Urothelium cell line (cell line): ENCODE results near the gene TMEM121B.
"Not testable (repeated sequence)": the region's sequence is repeated elsewhere in the genome, so short reads cannot be mapped to it uniquely, and the experiment has no call there.

Source experiments
- DNase-seq: peaks from one replicate; pipeline ENCODE4 v3.0.0; 2011; ENCODE audit warnings: low spot score, mixed read lengths
- FAIRE-seq: peaks from 2 replicates; lab custom pipeline; 2011; peaks lifted over from hg19 to GRCh38; lab: Jason Lieb, UNC

The TMEM121B gene

DNA sequence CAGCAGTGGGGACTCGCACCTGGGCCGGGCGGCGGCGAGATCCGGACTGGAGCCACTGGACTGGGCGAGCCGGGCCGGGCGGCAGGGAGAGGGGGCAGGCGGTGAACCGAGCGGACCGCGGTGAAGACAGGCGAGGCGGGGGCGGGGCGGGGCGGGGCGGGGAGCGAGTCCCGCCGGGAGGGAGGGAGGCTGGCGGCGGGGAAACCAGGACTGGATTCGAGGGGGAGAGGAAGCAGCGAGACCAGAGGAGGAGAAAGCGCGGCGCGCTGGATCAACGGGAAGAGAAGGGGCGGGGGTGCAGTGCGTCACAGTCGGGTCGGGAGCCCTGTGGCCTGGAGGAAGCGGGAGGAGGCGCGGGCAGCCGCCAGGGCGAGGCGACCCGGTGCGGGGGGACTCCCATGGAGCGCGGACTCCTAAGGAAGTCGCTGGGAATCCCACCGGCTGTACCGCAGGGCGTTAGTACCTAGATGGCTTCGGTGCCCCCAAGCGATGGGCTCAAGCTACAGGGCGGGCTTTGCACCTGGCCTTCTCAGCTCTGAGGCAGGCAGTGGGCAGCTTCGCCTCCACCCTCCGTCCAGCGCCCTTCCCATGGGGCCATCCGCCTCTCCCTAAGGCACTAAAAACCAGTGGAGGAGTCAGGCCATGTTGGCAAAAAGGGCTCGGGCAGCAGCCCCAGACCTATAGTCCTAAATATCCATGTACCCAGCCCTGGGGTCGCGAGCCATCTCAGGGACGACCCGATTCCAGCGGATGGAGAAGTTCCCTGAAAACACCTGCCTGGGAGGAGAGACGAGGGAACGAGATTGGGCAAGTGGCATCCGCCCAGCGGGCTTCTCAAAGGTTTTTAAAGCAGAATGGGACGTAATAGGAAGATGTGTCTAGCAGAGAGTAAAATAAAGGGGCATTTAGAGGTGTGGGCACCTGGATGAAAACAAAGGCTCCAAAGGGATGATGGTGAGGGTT lies at the start of gene TMEM121B:
TMEM121B (minus strand) TSS at position 128 of the 963 bp plus-strand sequence. CDS start 233 bp downstream, outside the sequence.
- DNase-seq: peak; percentile 77
- no peak for FAIRE-seq

DNA sequence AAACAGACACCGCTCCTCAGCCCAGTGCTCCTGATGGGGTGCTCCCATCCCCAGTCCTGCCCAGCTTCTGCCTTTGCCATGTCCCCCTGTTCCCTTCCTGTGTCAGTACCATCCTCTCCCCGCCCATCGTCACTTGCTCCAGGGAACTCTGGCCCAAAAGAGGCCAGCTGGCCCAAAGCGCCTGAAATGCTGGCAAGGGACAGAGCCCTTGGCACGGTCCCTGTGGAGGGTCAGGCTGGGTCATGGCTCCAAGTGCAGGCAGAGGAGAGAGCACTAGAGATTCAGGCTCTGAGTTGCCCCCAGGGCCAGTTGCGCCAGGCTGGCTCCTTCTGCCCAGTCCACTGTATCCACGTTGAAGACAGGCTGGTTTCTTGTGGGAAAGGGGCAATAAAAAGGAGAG lies 46.3 kb upstream of the TMEM121B start:
- FAIRE-seq: no peak
- no peak for DNase-seq

DNA sequence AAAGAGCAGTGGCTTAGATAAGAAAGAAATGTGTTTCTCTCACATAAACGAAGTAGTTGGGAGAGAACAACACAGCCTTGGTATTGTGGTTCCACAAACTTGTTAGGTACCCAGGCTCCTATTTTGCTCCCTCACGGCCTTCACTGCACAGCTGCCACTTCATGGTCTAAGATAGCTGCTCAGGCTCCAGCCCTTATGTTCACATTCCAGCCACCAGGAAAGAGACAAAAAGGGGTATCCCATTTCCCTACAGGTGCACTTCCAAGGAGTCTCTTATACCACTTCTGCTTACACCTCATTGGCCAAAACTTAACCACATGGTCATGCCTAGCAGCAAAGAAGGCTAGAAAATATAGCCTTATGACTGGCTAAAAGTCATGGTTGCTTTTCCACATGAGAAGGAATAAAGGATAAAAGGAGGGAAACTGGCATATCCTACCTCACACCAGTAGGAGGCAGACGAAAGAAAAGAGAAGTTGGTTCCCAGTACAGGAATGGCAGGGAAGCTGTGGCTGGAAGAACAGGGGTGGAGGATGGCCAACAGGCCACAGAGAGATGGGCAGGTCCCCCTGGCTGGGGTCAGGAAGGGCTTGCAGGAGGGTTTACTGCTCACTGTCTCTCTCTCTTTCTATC lies 43.3 kb upstream of the TMEM121B start:
- no peak for FAIRE-seq
- DNase-seq: no peak

DNA sequence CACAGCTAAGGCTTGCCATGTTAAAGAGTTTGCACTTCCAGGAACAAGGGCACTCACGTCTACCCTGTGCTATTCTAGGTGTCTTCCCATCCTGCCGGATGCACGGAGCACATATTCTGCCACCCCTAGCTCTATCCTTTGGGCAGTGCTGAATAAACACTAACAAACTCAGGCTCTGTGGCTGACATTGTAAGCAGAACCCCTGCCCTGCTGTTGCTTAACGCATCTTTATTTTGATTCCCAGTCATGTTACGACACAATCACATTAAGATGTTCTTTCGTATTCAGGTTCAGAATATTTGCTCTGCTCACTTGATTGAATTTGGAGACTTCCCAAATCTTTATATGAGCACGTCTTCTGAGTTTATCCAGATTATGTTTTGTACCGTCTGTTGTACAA lies 41.6 kb upstream of the TMEM121B start:
- DNase-seq (no peak), FAIRE-seq (no peak)

DNA sequence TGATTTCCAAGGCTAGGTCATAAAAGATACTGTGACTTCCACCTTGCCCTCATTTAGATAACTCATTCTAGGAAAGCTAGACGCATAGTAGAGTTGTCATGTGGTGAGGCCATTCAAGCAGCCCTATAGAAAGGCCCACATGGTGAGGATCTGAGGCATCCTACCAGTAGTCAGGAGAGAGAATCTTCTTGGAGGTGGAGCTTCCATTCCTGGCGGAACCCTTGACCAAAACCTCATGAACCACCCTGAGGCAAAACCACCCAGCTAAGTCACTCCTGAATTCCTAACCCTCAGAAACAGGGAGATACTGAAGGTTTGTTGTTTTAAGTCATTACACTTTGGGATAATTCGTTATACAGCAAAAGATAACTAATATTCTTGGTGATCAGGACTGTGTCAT lies 40.8 kb upstream of the TMEM121B start:
- no peak for FAIRE-seq
- DNase-seq: no peak

DNA sequence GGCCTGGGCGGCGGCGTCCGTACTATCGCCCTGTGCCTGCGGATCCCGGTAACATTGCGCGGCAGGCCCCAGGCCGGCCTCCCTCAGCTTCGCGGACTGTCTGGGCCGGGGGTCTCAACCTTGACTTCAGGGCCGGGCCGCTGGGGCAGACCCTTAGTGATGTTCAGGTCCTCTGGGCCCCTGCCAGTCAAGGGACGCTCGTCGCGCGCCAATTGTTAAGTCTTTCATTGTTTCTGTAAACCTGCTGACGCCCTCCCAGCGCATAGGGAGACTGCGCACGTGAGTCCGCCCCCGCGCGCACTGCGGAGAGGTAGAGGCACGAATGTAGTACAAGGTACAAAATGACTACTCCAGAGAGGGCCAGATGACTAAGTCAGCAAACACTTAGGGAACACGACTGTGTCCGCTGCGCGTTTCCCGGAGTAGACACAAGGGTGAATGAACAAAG lies 38.4 kb upstream of the TMEM121B start:
- FAIRE-seq (no peak), DNase-seq (peak; percentile 9)

DNA sequence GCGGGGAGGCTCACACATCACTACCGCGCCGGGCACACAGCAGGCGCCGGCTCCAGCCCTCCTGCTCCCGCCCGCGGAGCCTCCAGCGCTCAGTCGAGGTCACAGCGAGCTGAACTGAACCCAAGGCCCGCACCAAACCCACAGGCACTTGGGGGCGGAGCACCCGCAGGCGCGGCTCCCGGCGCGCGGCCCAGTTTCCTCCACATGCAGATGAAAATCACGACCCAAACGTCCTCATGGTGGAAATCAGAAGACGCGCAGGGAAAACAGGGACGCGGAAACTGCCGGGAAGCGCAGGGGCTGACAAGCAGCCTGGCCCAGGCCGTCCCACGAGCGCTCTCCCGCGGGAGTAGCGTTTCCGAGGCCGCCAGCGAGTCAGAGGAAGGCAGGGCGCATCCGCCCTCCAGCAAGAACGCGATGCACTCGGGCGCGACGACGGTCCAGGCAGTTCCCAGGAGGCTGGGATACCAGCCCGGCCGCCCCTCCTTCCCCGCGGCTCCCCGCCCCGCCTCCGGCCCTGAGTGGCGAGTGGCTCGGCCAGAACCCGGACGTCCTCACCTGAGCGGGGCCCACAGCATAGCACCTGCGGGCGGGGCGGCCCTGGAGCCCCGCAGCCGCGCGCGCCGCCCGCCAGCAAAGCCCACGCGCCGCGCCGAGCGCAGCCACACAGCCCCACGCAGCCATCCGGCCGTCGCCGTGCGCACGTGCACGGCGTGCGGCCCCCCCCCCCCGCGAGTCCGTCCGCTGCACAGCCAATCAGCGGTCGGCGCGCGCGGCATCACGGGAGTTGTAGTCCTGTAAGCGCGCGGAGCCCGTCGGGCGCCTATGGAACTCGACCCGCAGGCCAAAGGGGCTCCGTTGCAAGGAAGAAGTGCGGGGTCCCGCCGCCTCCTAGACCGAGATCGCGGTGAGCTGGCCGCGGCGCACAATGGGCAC lies 37.7 kb upstream of the TMEM121B start, which contains the start of gene HDHD5:
HDHD5 (minus strand) TSS at position 710 of the 936 bp plus-strand sequence; CDS start at position 684, 26 bp downstream.
- FAIRE-seq (no peak), DNase-seq (peak; percentile 89)

DNA sequence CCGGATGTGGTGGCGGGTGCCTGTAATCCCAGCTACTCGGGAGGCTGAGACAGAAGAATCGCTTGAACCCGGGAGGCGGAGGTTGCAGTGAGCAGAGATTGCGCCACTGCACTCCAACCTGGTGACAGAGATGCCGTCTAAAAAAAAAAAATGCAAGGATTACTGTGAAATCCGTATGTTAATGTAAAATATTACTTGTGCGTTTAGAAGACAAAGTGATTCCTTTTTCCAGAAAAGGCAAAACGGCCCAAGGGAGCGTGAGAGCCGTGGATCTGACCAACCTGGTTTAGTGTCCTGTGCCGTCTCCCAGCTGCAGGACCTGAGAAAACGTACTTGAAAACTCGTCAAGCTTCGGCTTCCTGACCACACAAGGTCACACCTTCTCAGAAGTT lies 37.0 kb upstream of the TMEM121B start:
- no peak for FAIRE-seq
- no peak for DNase-seq

DNA sequence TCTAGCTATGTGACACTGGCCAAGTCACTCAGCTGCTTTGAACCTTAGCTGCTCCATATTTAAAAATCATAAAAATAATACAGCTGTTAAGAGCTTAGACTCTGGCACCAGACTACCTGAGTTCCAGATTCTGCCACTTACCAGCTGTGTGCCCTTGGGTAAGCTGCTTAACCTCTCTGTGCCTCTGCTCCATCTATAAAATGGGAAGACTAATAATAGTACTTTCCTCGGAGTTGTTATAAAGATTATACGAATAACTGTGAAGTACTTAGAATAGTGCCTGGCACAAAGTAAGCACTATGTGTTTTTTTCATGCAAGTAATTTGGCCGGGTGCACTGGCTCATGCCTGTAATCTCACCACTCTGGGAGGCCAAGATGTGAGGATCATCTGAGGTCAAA lies 36.6 kb upstream of the TMEM121B start:
- no peak for FAIRE-seq

DNA sequence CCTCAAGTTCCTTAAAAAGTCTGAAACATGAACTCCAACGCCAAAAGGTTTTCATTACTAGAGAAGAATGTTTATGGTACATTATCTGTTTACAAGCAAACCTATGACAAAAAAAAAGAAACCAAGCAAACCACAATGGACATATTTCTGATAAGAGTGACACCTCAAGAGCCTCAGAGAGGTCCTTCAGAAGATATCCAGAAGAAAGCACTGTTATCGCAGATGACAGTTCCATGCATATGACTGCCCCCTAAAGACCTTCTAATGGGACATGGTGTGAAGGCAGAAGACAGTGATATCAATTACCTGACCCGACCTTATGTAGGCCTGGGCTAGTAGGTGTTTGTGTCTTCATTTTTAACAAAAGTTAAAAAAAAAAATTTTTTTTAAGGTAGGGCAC lies 34.8 kb upstream of the TMEM121B start:
- DNase-seq (no peak), FAIRE-seq (no peak)

More for the DNA sequence above, 36.6 kb upstream of the TMEM121B start:
- DNase-seq: no peak

DNA sequence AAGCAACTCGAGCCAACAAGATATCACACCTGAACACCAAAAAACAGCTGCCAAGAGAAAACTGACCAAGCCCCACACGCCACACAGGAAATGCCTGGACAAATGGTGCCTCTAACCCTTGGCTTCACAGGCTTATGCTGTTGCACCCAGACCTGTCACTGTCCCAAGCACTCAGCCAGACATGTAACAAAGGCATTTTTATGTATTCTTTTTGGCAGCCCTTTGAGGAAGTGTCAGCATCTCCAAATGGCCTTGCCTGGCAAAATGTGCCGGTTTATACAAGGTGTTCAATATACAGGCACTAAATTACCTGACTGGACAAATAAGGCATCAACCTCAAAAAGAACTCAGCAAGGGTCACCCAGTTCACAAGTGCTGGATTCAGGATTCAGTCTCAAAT lies 31.8 kb upstream of the TMEM121B start:
- DNase-seq (no peak), FAIRE-seq (no peak)

DNA sequence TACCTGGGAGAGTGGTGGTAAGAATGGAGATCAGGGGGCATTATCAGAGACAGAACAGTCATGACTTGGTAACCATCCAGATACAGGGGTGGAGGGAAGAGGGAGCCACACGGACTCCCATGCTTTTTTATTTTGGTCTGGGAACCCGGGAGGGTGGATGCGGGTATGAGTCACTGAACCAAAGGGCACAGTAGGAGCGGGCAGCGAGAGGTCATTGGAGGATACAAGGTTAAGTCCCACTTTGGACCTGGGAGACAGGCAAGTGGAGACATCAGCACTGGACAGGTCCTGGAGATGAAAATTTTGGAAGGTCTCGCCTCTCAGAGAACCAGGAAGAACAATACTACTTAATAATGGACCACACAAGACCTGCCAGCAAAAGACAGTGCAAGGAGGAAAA lies 31.2 kb upstream of the TMEM121B start:
- DNase-seq (no peak), FAIRE-seq (no peak)

DNA sequence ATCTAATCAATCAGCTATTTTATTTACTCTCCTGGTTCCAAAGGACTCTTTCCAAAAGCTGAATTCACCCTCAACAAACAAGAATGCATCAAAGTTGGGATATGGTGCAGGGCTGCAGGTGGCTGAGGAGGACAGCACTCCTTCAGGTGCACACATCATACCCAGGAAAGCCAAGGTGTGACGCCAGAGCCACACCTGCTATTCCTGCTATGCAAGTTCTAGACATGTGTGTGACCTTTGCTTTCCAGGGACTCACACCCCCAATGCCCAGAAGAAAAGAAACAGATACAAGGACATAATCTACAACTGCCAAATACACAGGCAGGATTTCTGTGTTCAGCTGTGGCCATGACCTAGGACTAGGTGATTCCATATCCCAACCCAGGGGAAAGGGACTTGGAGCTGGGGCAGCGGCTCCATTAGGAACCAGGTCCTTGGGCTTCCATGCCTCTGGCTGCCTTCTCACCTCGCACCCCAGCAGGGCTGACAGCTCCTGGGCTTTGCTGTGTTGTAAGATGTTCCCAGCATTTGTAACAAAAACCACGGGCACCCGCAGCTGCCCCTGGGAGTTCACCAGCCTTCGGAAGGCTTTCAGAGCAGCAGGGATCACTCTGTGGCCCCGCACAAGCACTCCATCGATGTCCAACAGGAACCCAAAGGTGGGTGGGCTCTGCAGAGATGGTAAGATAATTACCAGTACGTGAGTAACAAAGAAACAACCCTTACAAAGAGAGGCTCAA lies 28.1 kb upstream of the TMEM121B start:
- FAIRE-seq: no peak

DNA sequence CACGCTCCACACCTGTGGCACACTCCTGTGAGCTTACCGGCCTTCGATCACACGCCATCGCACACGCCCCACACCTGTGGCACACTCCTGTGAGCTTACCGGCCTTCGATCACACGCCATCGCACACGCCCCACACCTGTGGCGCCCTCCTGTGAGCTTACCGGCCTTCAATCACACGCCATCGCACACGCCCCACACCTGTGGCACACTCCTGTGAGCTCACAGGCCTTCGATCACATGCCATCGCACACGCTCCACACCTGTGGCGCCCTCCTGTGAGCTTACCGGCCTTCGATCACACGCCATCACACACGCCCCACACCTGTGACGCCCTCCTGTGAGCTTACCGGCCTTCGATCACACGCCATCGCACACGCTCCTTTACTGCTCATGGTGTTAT lies 26.3 kb upstream of the TMEM121B start:
- DNase-seq, FAIRE-seq: not testable (repeated sequence)

More for the DNA sequence above, 28.1 kb upstream of the TMEM121B start:
- no peak for DNase-seq

DNA sequence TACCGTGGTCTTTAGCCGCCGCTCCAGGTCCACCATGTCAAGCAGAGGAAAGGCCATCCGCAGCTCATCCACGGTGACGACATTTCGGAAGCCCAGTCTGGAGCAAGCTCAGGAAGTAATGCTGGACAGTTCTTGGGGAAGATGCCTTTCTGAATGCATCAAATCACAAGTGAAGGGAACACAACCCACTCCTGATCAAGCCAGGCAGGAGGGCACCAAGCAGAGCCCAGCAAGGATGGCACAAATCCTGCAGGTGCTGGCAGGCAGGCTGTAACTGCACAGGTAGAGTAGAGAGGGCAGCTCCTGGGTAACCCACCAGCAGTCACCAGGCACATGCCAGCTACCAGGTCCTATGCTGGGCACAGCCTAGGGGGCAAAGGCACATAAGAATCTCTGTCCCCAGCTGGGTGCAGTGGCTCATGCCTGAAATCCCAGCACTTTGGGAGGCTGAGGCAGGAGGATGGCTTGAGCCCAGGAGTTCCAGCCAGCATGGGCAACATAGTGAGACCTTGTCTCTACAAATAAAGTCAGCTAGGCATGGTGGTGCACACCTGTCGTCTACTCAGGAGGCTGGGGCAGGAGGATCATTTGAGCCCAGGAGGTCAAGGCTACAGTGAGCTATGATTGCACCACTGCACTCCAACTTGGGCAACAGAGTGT lies 24.0 kb upstream of the TMEM121B start:
- FAIRE-seq: no peak

DNA sequence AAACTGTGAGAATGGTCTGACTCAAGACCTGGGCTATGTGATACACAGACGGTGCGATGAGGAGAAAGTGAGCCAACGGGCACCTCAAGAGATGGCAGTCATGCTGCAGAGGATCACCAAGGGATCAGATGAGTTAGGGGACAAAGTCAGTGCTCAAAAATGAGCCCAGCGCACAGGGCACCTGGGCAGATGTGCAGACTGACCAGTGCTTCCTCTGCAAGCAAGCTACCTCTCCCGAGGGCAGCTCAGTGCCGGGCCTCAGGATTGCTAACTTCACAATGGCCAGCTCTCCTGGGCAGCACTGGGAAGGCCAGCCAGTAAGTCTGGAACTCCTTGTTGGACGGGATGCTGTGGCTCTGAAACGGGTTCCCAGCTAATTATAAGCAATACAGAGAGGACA lies 22.7 kb upstream of the TMEM121B start:
- no peak for DNase-seq
- no peak for FAIRE-seq

More for the DNA sequence above, 24.0 kb upstream of the TMEM121B start:
- DNase-seq: no peak

DNA sequence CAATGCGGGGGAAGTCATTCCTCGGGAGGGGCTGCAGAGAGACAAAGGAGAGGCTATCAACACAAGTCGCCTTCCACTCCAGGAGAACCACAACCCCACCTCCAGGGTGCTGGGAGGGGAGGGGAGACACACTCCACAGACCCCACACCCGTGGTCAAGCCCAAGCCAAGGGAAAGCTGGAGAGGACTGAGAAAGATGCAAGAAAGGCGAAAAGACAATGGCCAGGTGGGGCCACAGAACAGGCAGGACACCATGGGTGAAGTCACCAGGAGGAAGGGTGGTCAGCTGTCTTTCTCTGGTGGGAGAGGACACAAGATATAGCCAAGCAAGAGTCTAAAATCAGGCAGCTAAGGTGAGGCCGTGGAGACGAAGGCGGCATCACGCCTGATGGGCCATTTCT lies 21.9 kb upstream of the TMEM121B start:
- DNase-seq: no peak
- no peak for FAIRE-seq

DNA sequence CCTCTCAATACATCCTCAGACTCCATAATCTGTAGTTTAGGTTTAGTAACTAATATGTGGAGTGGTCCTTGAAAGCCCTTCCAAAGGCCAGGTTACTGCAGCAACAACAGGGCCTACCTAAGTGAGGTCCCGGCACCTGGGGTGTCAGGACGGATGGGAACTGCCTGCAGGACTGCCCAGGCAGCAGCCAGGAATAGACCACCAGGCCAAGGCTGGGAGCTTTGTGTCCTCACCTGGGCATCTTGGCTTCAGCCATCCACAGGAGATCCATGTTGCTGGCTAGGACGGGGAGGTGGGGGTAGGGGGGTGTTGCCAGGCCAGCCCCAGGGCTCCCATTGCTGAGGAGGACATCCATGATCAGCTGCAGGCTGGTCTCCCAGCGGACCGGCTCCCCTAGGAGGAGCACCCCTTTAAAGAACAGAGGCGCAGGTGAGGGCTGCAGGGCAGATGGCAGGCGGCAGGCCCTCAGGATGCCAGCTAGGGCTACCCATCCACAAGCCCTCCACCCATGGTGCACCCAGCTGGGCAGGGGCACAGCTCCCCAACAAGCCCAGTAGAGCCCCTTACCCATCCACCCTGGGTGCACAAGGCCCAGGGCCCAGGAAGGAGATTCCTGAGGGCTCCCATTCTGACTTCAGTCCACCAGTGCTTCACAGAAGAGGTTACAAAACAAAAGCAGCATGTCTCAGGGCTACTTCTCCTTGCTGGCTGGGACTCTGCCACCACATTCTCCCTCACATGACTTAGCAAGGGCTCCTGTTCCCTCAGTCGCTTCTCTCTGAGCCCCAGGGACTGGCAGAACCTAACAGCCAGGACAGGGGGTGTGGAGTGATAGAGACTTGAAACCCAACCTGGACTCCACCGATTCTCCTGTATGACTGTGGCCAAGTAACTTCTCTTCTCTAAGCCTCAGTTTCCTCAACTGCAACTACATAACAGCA lies 19.9 kb upstream of the TMEM121B start:
- FAIRE-seq (no peak), DNase-seq (no peak)
